Psoas muscle (tissue), 8 donors: Measurements from ENCODE around the gene DDX21. TPM values are rescaled to one million over a fixed set of nuclear protein-coding genes. Genes with fewer than 3 reads are reported as not detected.

Experiments used
- ATAC-seq, 4 donors: fragments of 200-7000 bp; cut with Tn5 transposase; one replicate each; pipeline ENCODE4 v1.9.1; 2020; ENCODE audit warnings: moderate library complexity in 3 of 4, mild to moderate bottlenecking in 2 of 4
- DNase-seq, 2 donors: peaks; one replicate each; pipeline ENCODE4 v3.0.0-alpha.2; 2020
- H3K27ac ChIP-seq: fragments of 200-600 bp; one replicate; pipeline ENCODE4 v1.8.0; 2022
- H3K27me3 ChIP-seq, 3 donors: fragments of 200-600 bp in 1 of 3; one replicate each; pipeline versions ENCODE4 v1.6.1 to v1.8.0; 2013 to 2022; ENCODE audit warnings: low read length in 2 of 3, mild to moderate bottlenecking in 2 of 3, moderate library complexity in 1 of 3; ENCODE audit not compliant: insufficient read depth in 3 of 3
- H3K36me3 ChIP-seq, 2 donors: fragments of 200-600 bp in 1 of 2; one replicate each; pipeline versions ENCODE4 v1.6.1 to v1.8.0; 2013 to 2022; ENCODE audit warnings: low read depth in 1 of 2, mild to moderate bottlenecking in 1 of 2, moderate library complexity in 1 of 2; ENCODE audit not compliant: insufficient read depth in 1 of 2
- H3K4me1 ChIP-seq: fragments of 200-600 bp; one replicate; pipeline ENCODE4 v1.8.0; 2022
- H3K4me3 ChIP-seq: fragments of 200-600 bp; one replicate; pipeline ENCODE4 v1.8.0; 2022; ENCODE audit warnings: mild to moderate bottlenecking
- H3K9me3 ChIP-seq: fragments of 200-600 bp; one replicate; pipeline ENCODE4 v1.8.0; 2022
- WGBS, 3 donors: extraction: QIAGEN DNeasy Blood & Tissue Kit; methylation state at CpG; one replicate each; pipeline versions ENCODE4 v1.1.6 to v1.1.7; 2013; 5-methylcytosine and 5-hydroxymethylcytosine counted together
- intact Hi-C, 2 donors: fragments of 100-400 bp; cut with DNase I; formaldehyde crosslinking; loops; one replicate each; pipeline versions ENCODE4 v1.11.0 to v1.14.2; 2022
- polyA plus RNA-seq, 3 donors: library from polyadenylated mRNA; stranded (reverse); fragments of 200-250 nt; gene quantifications; one replicate each; pipeline ENCODE4 v1.2.3, GENCODE V29; 2013
- total RNA-seq, 4 donors: library from RNA; stranded (reverse); fragmentation: NEBNext Ultra II Directional in 2 of 4; extraction: Animal tissue kit (Norgen Biotek cat#: 25700) in 2 of 4; gene quantifications; one replicate each; pipeline versions ENCODE4 v1.2.1 to v1.2.4, GENCODE V29; 2021 to 2023
- TF ChIP-seq, protein P1 (sequence below): fragments of 200-600 bp; IDR thresholded peaks from one replicate; pipeline ENCODE4 v1.8.0; 2022; ENCODE audit warnings: antibody characterized with exemption
- donor health status: healthy with polysubstance abuse.
- donor health status: DM: no; HTN: no; CAD: no; lungs with moderate emphysema.
- donor health status: Bipolar disorder and iron deficiency.
- donor health status: healthy.
- donor health status: DM: yes; HTN: yes; CAD: no.
- donor health status: DM: no; HTN: no; CAD: no.
- donor health status: DM: no; HTN: no; CAD: no.
- donor health status: DM: yes; HTN: yes; CAD: no.

DDX21 gene
- total and polyA plus RNA-seq, 7 donors, result 30.8 to 120 (median 76.1) TPM

GRCh38 chr10:68981074-68981473 is 25.1 kb downstream of the DDX21 start:
- DNase-seq, result no peak

GRCh38 chr10:68982389-68982788 is 26.4 kb downstream of the DDX21 start:
- 91 to 93% (median 93%) methylated on average over 11 of the region's 11 CpGs for WGBS, 3 donors
- Histone ChIP-seq H3K27ac (no peak overlapping the region), H3K4me1 (no peaks in the 10 kb centered on the region), H3K36me3 (peaks cover 18 to 86% of the 10 kb centered on the region in 2 donors), H3K27me3 (no peaks in the 10 kb centered on the region), H3K9me3 (no peaks in the 10 kb centered on the region), H3K4me3 (no peak overlapping the region)
- intact Hi-C loops, result no loop called here
- DNase-seq (no peak), ATAC-seq (no peak)
- TF ChIP-seq, protein P1, sequence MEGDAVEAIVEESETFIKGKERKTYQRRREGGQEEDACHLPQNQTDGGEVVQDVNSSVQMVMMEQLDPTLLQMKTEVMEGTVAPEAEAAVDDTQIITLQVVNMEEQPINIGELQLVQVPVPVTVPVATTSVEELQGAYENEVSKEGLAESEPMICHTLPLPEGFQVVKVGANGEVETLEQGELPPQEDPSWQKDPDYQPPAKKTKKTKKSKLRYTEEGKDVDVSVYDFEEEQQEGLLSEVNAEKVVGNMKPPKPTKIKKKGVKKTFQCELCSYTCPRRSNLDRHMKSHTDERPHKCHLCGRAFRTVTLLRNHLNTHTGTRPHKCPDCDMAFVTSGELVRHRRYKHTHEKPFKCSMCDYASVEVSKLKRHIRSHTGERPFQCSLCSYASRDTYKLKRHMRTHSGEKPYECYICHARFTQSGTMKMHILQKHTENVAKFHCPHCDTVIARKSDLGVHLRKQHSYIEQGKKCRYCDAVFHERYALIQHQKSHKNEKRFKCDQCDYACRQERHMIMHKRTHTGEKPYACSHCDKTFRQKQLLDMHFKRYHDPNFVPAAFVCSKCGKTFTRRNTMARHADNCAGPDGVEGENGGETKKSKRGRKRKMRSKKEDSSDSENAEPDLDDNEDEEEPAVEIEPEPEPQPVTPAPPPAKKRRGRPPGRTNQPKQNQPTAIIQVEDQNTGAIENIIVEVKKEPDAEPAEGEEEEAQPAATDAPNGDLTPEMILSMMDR, result no peak

More at GRCh38 chr10:68981074-68981473, 25.1 kb downstream of the DDX21 start:
- no peaks in the 10 kb centered on the region for H3K9me3 ChIP-seq
- intact Hi-C loops, result no loop called here
- no peaks in the 10 kb centered on the region for H3K4me1 ChIP-seq
- TF ChIP-seq, protein P1, result no peak
- no peak overlapping the region for H3K27ac ChIP-seq
- no peak for ATAC-seq
- 92 to 100% (median 95%) methylated on average over 1 of the region's 1 CpG for WGBS, 3 donors
- no peak overlapping the region for H3K4me3 ChIP-seq
- no peaks in the 10 kb centered on the region for H3K27me3 ChIP-seq
- peaks cover 17 to 99% of the 10 kb centered on the region in 2 donors for H3K36me3 ChIP-seq

- Histone ChIP-seq H3K27ac (no peak overlapping the region), H3K27me3 (no peaks in the 10 kb centered on the region), H3K36me3 (peaks cover 6 to 36% of the 10 kb centered on the region in 2 donors), H3K4me1 (peaks cover 23% of the 10 kb centered on the region), H3K4me3 (peak overlapping the region; percentile 99), H3K9me3 (no peaks in the 10 kb centered on the region)
- no peak for ATAC-seq
- TF ChIP-seq, protein P1, result no peak
- intact Hi-C loops, result loop anchor here in 1 of 2 donors (5.0 kb wide), 1 partner anchor 35 kb away; no protein-coding TSS in a partner anchor
- WGBS, 3 donors, result 78 to 81% (median 80%) methylated on average over 3 of the region's 3 CpGs
- no peak for DNase-seq
Measured at GRCh38 chr10:68987611-68988010, 31.6 kb downstream of the DDX21 start.

- peak within 1 kb of the TSS; percentile 86 for H3K27ac ChIP-seq
- peaks cover 6 to 25% of the 10 kb centered on the region in 2 donors for H3K36me3 ChIP-seq
- no peaks in the 10 kb centered on the region for H3K9me3 ChIP-seq
- intact Hi-C loops, result loop anchor here in 1 of 2 donors (5.0 kb wide), 1 partner anchor 36 kb away; no protein-coding TSS in a partner anchor
- peak; percentile 91 to 94 for DNase-seq
- peaks cover 33% of the 10 kb centered on the region for H3K4me1 ChIP-seq
- 0% methylated on average over 55 to 62 of the region's 62 CpGs for WGBS, 3 donors
- ATAC-seq, result peak; percentile 95 to 98 (median 96)
- TF ChIP-seq, protein P1, result peak; percentile 40
- no peaks in the 10 kb centered on the region for H3K27me3 ChIP-seq
- peak within 1 kb of the TSS; percentile 99 for H3K4me3 ChIP-seq
Measured at GRCh38 chr10:68988530-68989316, 32.8 kb downstream of the DDX21 start, which contains the start of gene KIFBP. KIFBP (plus strand) TSS chr10:68988803; CDS start chr10:68988833, 30 bp downstream.
